WTC11 (cell line): ENCODE results near the gene CTDP1.

Experiments
- CTCF ChIP-seq: fragments of 200-600 bp; IDR thresholded peaks from 2 replicates; pipeline ENCODE4 v1.8.0; 2022; ENCODE audit warnings: antibody characterized with exemption
- ESRRA ChIP-seq: sonication (generic); formaldehyde crosslinking; IDR thresholded peaks from 2 replicates; pipeline ENCODE4 v1.8.1; 2022; ENCODE audit warnings: mild to moderate bottlenecking, missing genetic modification reagents, borderline replicate concordance
- GABPB1 ChIP-seq: sonication (generic); formaldehyde crosslinking; IDR thresholded peaks from 2 replicates; pipeline ENCODE4 v1.8.1; 2023; ENCODE audit warnings: mild to moderate bottlenecking, missing genetic modification reagents
- JAZF1 ChIP-seq: fragments of 250-450 bp; sonication (Bioruptor Pico); IDR thresholded peaks from 2 replicates; pipeline ENCODE4 v1.9.0; 2021; ENCODE audit warnings: moderate library complexity, mild to moderate bottlenecking, inconsistent platforms
- NR2C2 ChIP-seq: sonication (generic); formaldehyde crosslinking; IDR thresholded peaks from 2 replicates; pipeline ENCODE4 v1.8.0; 2022; ENCODE audit warnings: mild to moderate bottlenecking, missing genetic modification reagents
- ZNF138 ChIP-seq: sonication (generic); formaldehyde crosslinking; conservative IDR thresholded peaks from 2 replicates; pipeline ENCODE4 v1.8.1; 2022; ENCODE audit warnings: mild to moderate bottlenecking, moderate library complexity, missing genetic modification reagents
- ZNF263 ChIP-seq: sonication (generic); formaldehyde crosslinking; IDR thresholded peaks from 2 replicates; pipeline ENCODE4 v1.8.1; 2022; ENCODE audit warnings: low read depth, mild to moderate bottlenecking, moderate library complexity, missing genetic modification reagents

GRCh38 chr18:79797518-79798345 is 118.1 kb downstream of the CTDP1 start, which contains the start of gene KCNG2:
- TF ChIP-seq CTCF (no peak), ZNF138 (CRISPR knock-in tag) (no peak), ESRRA (CRISPR knock-in tag) (no peak), NR2C2 (no peak), GABPB1 (CRISPR knock-in tag) (no peak), ZNF263 (no peak), JAZF1 (no peak)
